ENCODE results near the gene MYO1D. TPM values are rescaled to one million over a fixed set of nuclear protein-coding genes. Genes with fewer than 3 reads are reported as not detected.
"Not testable (repeated sequence)": the region's sequence is repeated elsewhere in the genome, so short reads cannot be mapped to it uniquely, and the experiment has no call there.

Gene MYO1D
- total RNA-seq, 1 experiment from 2014 or later = 1.3 TPM

DNA sequence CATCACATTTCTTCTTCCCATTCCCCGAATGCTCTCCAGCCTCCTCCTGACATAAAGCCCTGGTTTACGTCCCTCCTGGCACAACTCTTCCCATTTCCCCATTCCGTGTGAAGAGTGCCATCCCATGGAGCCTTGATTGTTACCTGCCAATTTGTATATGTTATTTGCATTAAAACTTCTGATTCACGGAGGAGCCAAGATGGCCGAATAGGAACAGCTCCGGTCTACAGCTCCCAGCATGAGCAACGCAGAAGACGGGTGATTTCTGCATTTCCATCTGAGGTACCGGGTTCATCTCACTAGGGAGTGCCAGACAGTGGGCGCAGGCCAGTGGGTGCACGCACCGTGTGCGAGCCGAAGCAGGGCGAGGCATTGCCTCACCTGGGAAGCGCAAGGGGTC lies 10.0 kb upstream of the MYO1D start:
- POLR2A ChIA-PET = interaction anchor here (0.6 kb wide), 1 partner anchor 11 kb away, joined by 3 read pairs; no protein-coding TSS in a partner anchor
- H3K4me1 ChIP-seq (ENCODE audit: control insufficient read depth, insufficient read depth, low read length); BruUV-seq (replicated peaks); in situ Hi-C loops (cut with HindIII; ENCODE audit: low pct_unique_long_range_greater_than_20kb, low sequenced_read_pairs); CTCF ChIA-PET; DNase-seq (ENCODE audit: low read depth, low spot score); ATAC-seq; H3K36me3 ChIP-seq (ENCODE audit: control insufficient read depth, insufficient read depth, low read length); H3K9me3 ChIP-seq (ENCODE audit: control insufficient read depth, insufficient read depth, low read depth, low read length); H3K27ac ChIP-seq (ENCODE audit: low read length); intact Hi-C loops (cut with micrococcal nuclease; ENCODE audit: unreplicated experiment): not testable (repeated sequence)
- H3K4me3 ChIP-seq (ENCODE audit: low read depth in 2 of 2, low read length in 2 of 2) = peak overlapping the region in 1 of 2 experiments; percentile 2; a peak in 1 of 4 replicates
- H3K27me3 ChIP-seq (ENCODE audit: control insufficient read depth, insufficient read depth, low read length) = peaks cover 16% of the 10 kb centered on the region

- TF ChIP-seq, protein P1, sequence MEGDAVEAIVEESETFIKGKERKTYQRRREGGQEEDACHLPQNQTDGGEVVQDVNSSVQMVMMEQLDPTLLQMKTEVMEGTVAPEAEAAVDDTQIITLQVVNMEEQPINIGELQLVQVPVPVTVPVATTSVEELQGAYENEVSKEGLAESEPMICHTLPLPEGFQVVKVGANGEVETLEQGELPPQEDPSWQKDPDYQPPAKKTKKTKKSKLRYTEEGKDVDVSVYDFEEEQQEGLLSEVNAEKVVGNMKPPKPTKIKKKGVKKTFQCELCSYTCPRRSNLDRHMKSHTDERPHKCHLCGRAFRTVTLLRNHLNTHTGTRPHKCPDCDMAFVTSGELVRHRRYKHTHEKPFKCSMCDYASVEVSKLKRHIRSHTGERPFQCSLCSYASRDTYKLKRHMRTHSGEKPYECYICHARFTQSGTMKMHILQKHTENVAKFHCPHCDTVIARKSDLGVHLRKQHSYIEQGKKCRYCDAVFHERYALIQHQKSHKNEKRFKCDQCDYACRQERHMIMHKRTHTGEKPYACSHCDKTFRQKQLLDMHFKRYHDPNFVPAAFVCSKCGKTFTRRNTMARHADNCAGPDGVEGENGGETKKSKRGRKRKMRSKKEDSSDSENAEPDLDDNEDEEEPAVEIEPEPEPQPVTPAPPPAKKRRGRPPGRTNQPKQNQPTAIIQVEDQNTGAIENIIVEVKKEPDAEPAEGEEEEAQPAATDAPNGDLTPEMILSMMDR (IDR thresholded peaks at IDR 0.05) = no peak
- TF ChIP-seq REST (IDR thresholded peaks at IDR 0.05; ENCODE audit: insufficient read depth in 1 of 2, low read depth in 2 of 2, low read length in 1 of 2) (no peak), SIN3A (IDR thresholded peaks at IDR 0.05; ENCODE audit: borderline replicate concordance, insufficient read depth, low read depth, low read length) (no peak), POLR2AphosphoS5 (IDR thresholded peaks at IDR 0.05; ENCODE audit: low read depth, low read length) (no peak), TCF7L2 (IDR thresholded peaks at IDR 0.05; ENCODE audit: low read depth, low read length) (no peak)
- intact Hi-C loops (cut with micrococcal nuclease; ENCODE audit: unreplicated experiment) (no loop called here), in situ Hi-C loops (cut with HindIII; ENCODE audit: low pct_unique_long_range_greater_than_20kb, low sequenced_read_pairs) (no loop called here)
- Histone ChIP-seq H3K4me3 (ENCODE audit: low read depth in 2 of 2, low read length in 2 of 2) (no peak overlapping the region), H3K27ac (ENCODE audit: low read length) (no peak overlapping the region), H3K27me3 (ENCODE audit: control insufficient read depth, insufficient read depth, low read length) (peaks cover 23% of the 10 kb centered on the region), H3K36me3 (ENCODE audit: control insufficient read depth, insufficient read depth, low read length) (no peaks in the 10 kb centered on the region), H3K4me1 (ENCODE audit: control insufficient read depth, insufficient read depth, low read length) (no peaks in the 10 kb centered on the region), H3K9me3 (ENCODE audit: control insufficient read depth, insufficient read depth, low read depth, low read length) (no peaks in the 10 kb centered on the region)
- no peak for ATAC-seq
- POLR2A ChIA-PET = no interaction called here
- no peak for DNase-seq (ENCODE audit: low read depth, low spot score)
- CTCF ChIA-PET = no interaction called here
- no TSS peak for BruUV-seq (replicated peaks)
Measured at GRCh38 chr17:32882734-32883133, 5.8 kb upstream of the MYO1D start.

DNA sequence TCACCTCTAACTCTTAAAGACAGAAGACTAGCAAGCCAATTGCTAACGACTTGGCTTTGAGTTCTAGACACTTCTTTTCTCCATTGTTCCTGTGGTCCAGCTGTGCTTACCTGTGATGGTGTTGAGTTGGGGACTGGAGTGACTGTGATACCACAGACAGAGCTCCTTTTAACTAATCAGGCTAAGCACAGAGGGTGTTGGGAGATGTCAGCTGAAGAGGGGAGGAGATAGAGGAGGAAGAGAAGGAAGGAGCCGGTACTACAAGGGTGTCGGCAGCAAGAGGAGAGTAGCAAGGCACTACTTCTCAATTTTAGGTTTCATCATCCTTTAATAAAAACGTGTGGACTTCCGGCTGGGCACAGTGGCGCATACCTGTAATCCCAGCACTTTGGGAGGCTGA lies 5.1 kb upstream of the MYO1D start:
- in situ Hi-C loops (cut with HindIII; ENCODE audit: low pct_unique_long_range_greater_than_20kb, low sequenced_read_pairs) (no loop called here), intact Hi-C loops (cut with micrococcal nuclease; ENCODE audit: unreplicated experiment) (no loop called here)
- Histone ChIP-seq H3K4me1 (ENCODE audit: control insufficient read depth, insufficient read depth, low read length) (peaks cover 3% of the 10 kb centered on the region; the same call in 1 of the 2 replicates), H3K27me3 (ENCODE audit: control insufficient read depth, insufficient read depth, low read length) (peaks cover 23% of the 10 kb centered on the region), H3K4me3 (ENCODE audit: low read depth in 2 of 2, low read length in 2 of 2) (no peak overlapping the region), H3K36me3 (ENCODE audit: control insufficient read depth, insufficient read depth, low read length) (no peaks in the 10 kb centered on the region), H3K27ac (ENCODE audit: low read length) (no peak overlapping the region), H3K9me3 (ENCODE audit: control insufficient read depth, insufficient read depth, low read depth, low read length) (no peaks in the 10 kb centered on the region)
- TF ChIP-seq TCF7L2 (IDR thresholded peaks at IDR 0.05; ENCODE audit: low read depth, low read length) (no peak), POLR2AphosphoS5 (IDR thresholded peaks at IDR 0.05; ENCODE audit: low read depth, low read length) (no peak), REST (IDR thresholded peaks at IDR 0.05; ENCODE audit: insufficient read depth in 1 of 2, low read depth in 2 of 2, low read length in 1 of 2) (no peak), SIN3A (IDR thresholded peaks at IDR 0.05; ENCODE audit: borderline replicate concordance, insufficient read depth, low read depth, low read length) (no peak)
- TF ChIP-seq, protein P1 (IDR thresholded peaks at IDR 0.05) = no peak
- no TSS peak for BruUV-seq (replicated peaks)
- CTCF ChIA-PET = no interaction called here
- no peak for DNase-seq (ENCODE audit: low read depth, low spot score)
- POLR2A ChIA-PET = no interaction called here
- ATAC-seq = no peak

All from Panc1 (cell line).